NCI-H1436 (cell line): Measurements from ENCODE around the gene PGM2L1.
A peak's percentile ranks its signal among the peaks of the same experiment; 100 is the strongest.
"Not testable (repeated sequence)": the region's sequence is repeated elsewhere in the genome, so short reads cannot be mapped to it uniquely, and the experiment has no call there.

ENCODE experiments used
- DNase-seq: peaks from one replicate; lab custom pipeline; 2025; lab: John Stamatoyannopoulos, UW

The PGM2L1 gene

GRCh38 chr11:74398244-74399159 lies at the start of gene PGM2L1:
Gene PGM2L1 (minus strand): TSS chr11:74398433. CDS start chr11:74398161, 272 bp downstream.
- DNase-seq = peak; percentile 96

- no peak for DNase-seq
These were observed 49.5 kb upstream of the PGM2L1 start for GRCh38 chr11:74447720-74448119.

- no peak for DNase-seq
These were observed 48.3 kb upstream of the PGM2L1 start for GRCh38 chr11:74446532-74446938.

DNA sequence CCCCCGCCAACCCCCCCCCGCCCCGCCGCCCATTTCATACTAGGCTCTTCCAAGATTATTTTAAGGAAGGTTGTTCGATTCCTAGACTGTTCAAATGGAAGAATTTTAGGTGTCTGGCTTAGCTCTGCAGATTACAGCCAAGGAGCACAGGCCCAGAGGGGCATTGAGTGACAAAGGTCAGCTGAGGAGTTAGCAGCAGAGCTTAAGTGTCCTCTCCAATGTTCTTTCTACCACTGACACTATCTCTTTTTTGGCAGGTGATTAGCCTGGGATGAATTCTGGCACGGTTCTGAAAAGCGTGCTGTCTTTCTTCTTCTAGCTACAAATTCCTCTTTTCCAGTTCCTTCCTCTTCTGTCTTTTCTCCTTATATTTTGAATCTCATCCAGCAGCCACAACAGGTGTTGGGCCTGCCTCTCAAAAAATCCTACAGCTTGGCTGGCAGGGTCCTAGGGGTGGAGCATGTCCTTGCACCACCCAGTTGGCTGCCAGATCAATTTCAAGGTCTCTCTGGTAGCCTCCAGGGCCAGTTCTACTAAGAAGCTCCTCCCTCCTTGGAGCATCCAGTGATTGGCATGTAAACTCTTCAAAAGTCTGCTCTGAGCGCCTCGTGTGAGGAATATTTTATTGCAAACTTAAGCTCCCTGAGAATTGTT lies 46.1 kb upstream of the PGM2L1 start:
- no peak for DNase-seq

GRCh38 chr11:74443071-74443864 lies 45.0 kb upstream of the PGM2L1 start:
- DNase-seq = peak; percentile 55

- no peak for DNase-seq
These were observed 44.4 kb upstream of the PGM2L1 start for GRCh38 chr11:74442636-74443035.

DNA sequence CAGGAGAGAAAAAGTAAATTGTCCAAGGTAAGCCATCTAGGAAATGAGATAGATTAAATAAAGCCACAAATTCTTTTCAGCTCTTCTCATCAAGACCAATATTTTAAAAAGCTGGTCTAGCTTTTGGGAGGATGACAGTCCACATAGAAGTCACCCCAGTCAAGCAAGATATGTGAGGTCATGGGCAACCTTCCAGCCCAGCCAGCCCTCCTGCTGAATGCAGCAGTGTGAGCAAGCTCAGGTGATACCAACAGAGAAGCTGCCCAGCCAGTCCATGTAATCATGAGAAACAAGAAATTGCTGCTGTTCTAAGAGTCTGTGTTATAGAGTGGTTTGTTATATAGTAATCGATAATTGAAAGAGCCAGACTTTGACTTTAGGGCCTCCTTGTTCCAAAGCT lies 40.4 kb upstream of the PGM2L1 start:
- no peak for DNase-seq

DNA sequence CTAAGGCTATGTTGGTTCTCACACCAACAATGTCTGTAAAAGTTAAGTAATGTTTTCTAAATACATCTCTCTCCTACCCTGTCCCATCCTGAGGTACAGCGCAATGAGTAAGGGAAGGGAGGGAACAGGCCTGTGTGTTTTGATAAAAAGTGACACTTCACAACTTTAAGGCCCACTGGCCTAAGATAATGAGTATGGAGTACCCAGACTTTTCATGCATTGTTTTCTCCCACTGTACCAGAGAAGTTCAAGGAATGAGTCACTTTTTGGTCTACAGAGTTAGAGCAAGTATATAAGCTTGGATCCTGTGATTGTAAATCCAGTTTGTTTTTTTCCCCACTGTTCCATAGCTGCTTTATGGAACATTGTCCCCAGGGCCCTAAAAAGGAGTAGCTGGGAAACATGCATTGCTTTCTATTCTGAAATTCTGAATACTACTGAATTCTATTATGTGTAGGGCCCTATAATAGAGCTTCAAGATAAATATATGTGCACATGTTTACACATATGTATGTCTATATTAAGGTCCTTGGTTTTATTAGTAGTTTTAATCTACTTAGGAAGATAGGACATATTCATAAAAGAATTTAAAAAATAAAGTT lies 39.3 kb upstream of the PGM2L1 start:
- DNase-seq = no peak

- no peak for DNase-seq
These were observed 36.3 kb upstream of the PGM2L1 start for GRCh38 chr11:74434528-74434927.

DNA sequence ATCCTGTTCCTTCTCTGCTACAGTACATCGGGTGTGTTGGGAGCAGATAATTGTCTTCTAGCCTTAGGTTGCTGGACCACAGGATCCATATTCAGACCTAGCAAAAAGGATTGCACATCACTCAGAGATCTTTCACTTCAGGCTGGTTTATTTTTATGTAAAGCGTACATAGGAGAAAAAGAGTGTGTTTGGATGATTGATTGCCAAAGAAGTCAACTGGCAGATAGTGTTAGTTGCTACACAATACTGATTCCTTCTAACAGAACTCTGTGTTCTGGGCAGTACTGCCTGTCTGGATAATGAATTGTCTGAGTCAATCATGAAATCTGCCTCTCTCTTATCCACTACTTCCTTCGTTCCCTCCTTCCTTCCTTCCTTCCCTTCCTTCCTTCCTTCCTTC lies 31.0 kb upstream of the PGM2L1 start:
- no peak for DNase-seq

- no peak for DNase-seq
These were observed 29.2 kb upstream of the PGM2L1 start for GRCh38 chr11:74427384-74427886.

- DNase-seq = no peak
These were observed 26.9 kb upstream of the PGM2L1 start for GRCh38 chr11:74425100-74425499.

DNA sequence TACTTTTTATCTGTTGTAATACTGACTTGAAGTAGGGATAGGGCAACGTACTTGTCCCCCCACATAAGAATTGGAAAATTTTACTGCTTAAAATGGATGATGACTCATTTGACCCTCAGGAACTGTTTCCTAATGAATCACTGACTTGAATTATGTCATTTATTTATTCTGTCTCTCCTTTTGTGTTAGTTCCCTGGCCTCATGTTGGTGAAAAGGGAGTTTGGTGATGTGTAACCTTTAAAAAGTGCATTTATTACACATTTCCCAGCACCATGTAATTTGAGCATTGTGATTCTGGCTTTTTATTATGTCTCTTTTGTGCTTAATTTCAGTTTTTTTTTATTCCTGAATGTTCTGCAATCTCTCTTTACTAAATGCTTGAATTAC lies 20.3 kb upstream of the PGM2L1 start:
- DNase-seq = no peak

- no peak for DNase-seq
These were observed 19.8 kb upstream of the PGM2L1 start for GRCh38 chr11:74417860-74418508.

- no peak for DNase-seq
These were observed 19.2 kb upstream of the PGM2L1 start for GRCh38 chr11:74417379-74417804.

- not testable (repeated sequence) for DNase-seq
These were observed 18.7 kb upstream of the PGM2L1 start for GRCh38 chr11:74416974-74417373.

- DNase-seq = no peak
These were observed 14.6 kb upstream of the PGM2L1 start for GRCh38 chr11:74412733-74413359.

- DNase-seq = no peak
These were observed 14.1 kb upstream of the PGM2L1 start for GRCh38 chr11:74412321-74412720.

- DNase-seq = no peak
These were observed 11.4 kb upstream of the PGM2L1 start for GRCh38 chr11:74409633-74410032.

DNA sequence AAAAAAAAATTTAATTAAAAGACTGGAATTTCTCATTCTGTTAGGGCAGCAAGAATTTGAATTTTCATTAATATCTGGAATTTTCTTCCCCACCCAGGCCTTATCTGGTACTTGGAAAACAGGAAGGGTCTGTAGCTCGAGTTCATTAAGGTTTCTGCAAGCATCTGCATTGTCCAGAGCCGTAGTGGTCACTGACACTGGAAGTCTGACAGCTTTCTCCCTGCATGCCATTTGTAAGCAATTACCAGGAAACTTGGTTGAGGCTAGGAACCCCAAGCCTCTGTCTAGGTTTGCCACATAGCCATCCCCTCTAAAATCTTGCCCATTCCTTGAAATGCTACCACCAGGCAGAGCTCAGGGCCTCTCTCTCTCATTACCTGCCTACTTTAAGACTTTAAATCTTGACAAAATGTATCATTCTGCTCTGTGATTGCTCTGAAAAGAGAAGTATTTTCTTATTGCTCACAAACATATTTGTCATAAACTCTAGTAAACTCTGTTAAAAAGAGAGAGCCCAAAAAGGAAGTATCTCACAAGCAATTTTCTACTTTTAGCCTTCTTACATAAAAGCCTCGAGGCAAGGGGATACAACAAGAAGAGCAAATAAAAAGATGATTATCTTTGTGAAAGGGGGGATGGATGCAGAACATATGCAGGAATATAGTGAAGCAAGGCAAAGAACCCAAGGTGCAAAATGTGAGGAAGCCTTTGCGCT lies 5.5 kb upstream of the PGM2L1 start:
- no peak for DNase-seq
